ENCODE results near the gene ZHX3.
A peak's percentile ranks its signal among the peaks of the same experiment; 100 is the strongest.

The ZHX3 gene, protein sequence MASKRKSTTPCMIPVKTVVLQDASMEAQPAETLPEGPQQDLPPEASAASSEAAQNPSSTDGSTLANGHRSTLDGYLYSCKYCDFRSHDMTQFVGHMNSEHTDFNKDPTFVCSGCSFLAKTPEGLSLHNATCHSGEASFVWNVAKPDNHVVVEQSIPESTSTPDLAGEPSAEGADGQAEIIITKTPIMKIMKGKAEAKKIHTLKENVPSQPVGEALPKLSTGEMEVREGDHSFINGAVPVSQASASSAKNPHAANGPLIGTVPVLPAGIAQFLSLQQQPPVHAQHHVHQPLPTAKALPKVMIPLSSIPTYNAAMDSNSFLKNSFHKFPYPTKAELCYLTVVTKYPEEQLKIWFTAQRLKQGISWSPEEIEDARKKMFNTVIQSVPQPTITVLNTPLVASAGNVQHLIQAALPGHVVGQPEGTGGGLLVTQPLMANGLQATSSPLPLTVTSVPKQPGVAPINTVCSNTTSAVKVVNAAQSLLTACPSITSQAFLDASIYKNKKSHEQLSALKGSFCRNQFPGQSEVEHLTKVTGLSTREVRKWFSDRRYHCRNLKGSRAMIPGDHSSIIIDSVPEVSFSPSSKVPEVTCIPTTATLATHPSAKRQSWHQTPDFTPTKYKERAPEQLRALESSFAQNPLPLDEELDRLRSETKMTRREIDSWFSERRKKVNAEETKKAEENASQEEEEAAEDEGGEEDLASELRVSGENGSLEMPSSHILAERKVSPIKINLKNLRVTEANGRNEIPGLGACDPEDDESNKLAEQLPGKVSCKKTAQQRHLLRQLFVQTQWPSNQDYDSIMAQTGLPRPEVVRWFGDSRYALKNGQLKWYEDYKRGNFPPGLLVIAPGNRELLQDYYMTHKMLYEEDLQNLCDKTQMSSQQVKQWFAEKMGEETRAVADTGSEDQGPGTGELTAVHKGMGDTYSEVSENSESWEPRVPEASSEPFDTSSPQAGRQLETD

DNA sequence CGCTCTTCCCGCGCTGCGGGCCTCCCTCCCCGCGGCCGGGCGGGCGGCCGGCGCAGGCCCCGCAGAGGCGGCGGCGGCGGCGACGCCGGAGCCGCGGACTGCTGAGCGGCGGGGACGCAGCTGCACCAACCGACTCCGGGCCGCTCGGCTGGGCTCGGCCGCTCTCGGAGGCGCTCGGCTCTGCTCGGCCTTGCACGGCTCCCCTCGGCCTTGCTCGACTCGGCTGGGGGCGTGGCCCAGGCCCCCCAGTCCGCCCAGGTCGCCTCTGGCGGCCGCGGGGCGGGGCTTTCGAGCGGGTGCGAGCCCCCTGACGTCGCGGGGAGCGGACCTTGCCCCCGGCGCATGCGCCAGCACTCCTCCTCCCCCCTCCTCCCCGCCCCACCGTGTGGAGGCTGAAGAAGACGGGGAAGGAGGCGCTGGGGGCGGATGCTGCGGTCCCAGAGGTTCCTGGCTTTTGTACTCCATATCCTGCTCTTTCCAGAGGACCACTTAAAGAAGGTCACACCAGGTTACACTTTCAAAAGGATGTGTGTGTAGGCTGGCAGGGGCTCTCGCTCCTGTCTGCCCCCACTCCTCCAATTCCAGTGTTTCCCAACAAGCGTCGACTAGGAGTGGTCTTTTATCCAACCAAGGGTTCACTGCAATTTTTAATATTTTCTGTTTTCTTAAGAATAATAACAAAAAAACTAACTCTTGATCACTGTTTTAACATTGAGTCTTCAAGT is at the start of gene ZHX3:
ZHX3 (minus strand) TSS at position 186 of the 725 bp plus-strand sequence. CDS start 112,815 bp downstream, outside the sequence.
- Histone ChIP-seq H3K36me3 (ENCODE audit: insufficient read depth, low read length) (0 out of 2 replicates have a peak, but pooled peaks cover 3% of the 10 kb centered on the region), H3K27me3 (ENCODE audit: insufficient read depth, low read length) (no peaks in the 10 kb centered on the region), H3K79me2 (ENCODE audit: control insufficient read depth, insufficient read depth, low read length, unreplicated experiment) (peaks cover 43% of the 10 kb centered on the region), H3K27ac (ENCODE audit: low read depth, low read length) (peak within 1 kb of the TSS; percentile 84), H3K4me1 (ENCODE audit: control insufficient read depth, insufficient read depth, low read length, unreplicated experiment) (peaks cover 37% of the 10 kb centered on the region), H3K4me3 (ENCODE audit: low read depth, low read length) (peak within 1 kb of the TSS; percentile 83), H2AFZ (ENCODE audit: low read length, unreplicated experiment) (peak within 1 kb of the TSS; percentile 74)

DNA sequence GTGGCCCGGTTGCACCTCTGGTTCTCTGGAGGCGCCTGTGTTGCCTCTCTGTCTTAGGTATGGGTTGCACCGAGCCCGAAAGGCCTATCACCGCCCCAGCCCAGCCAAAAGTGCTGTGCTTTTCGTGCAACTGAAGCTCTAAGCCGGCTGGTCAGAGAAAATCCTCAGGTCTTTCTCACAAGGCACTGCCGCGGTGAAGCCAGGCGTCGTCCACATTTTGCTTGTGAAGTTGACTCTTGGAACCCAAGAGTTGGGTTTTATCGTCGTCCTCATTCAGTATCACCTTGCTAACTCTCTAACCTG is 49.8 kb upstream of the ZHX3 start:
- no peak overlapping the region for H3K27ac ChIP-seq (ENCODE audit: low read depth, low read length)
- H3K79me2 ChIP-seq (ENCODE audit: control insufficient read depth, insufficient read depth, low read length, unreplicated experiment): no peaks in the 10 kb centered on the region
- H3K36me3 ChIP-seq (ENCODE audit: insufficient read depth, low read length): no peaks in the 10 kb centered on the region
- peaks cover 34% of the 10 kb centered on the region for H3K27me3 ChIP-seq (ENCODE audit: insufficient read depth, low read length)
- H3K4me1 ChIP-seq (ENCODE audit: control insufficient read depth, insufficient read depth, low read length, unreplicated experiment): no peaks in the 10 kb centered on the region
- H2AFZ ChIP-seq (ENCODE audit: low read length, unreplicated experiment): no peak overlapping the region
- H3K4me3 ChIP-seq (ENCODE audit: low read depth, low read length): no peak overlapping the region

DNA sequence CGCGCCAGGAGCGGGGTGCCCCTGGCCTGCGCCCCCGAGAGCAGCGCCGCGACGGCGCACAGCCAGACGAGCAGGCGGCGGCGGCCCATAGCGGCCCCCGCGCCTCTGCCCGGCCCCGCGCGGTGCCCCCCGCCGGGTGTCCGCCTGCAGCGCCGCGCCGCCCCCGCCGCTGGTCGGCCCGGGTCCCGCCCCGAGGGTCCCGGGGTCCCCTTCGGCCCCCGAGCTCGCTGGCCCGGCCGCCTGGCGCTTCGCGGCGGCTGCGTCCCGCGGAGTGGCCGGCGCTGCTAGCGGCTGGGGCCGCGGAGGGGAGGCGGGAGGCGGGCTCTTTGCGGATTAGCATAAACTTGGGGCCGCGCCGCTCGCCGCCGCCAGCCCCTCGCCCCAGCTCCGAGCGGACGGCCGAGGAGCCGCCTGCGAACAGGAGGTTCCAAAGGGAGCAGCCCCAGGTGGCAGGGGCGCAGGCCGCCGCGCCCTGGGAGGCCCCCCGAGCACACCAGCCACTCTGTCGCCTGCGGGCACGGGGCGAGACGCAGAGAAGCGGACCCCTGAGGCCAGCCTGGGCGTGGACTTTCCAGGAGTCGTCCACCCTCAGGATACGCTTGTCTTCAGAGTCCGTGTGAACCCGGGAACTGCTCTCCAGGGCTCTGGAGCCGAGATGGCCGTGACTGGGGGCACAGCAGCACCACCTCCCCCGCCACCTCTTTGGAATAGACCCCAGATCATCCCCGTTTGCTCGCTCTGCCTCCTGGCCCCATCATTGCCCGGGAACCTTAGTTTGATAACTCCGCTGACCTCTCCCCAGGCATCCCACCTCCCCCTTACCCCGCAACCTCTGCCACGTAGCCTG is 49.2 kb upstream of the ZHX3 start, which contains the start of gene EMILIN3:
EMILIN3 (minus strand) TSS at position 273 of the 847 bp plus-strand sequence; CDS start at position 89, 184 bp downstream.
- peaks cover 33% of the 10 kb centered on the region for H3K27me3 ChIP-seq (ENCODE audit: insufficient read depth, low read length)
- no peaks in the 10 kb centered on the region for H3K4me1 ChIP-seq (ENCODE audit: control insufficient read depth, insufficient read depth, low read length, unreplicated experiment)
- peak within 1 kb of the TSS; percentile 32; the same call in 1 of the 2 replicates for H3K4me3 ChIP-seq (ENCODE audit: low read depth, low read length)
- no peak within 1 kb of the TSS for H2AFZ ChIP-seq (ENCODE audit: low read length, unreplicated experiment)
- H3K36me3 ChIP-seq (ENCODE audit: insufficient read depth, low read length): no peaks in the 10 kb centered on the region
- H3K27ac ChIP-seq (ENCODE audit: low read depth, low read length): no peak within 1 kb of the TSS
- no peaks in the 10 kb centered on the region for H3K79me2 ChIP-seq (ENCODE audit: control insufficient read depth, insufficient read depth, low read length, unreplicated experiment)

DNA sequence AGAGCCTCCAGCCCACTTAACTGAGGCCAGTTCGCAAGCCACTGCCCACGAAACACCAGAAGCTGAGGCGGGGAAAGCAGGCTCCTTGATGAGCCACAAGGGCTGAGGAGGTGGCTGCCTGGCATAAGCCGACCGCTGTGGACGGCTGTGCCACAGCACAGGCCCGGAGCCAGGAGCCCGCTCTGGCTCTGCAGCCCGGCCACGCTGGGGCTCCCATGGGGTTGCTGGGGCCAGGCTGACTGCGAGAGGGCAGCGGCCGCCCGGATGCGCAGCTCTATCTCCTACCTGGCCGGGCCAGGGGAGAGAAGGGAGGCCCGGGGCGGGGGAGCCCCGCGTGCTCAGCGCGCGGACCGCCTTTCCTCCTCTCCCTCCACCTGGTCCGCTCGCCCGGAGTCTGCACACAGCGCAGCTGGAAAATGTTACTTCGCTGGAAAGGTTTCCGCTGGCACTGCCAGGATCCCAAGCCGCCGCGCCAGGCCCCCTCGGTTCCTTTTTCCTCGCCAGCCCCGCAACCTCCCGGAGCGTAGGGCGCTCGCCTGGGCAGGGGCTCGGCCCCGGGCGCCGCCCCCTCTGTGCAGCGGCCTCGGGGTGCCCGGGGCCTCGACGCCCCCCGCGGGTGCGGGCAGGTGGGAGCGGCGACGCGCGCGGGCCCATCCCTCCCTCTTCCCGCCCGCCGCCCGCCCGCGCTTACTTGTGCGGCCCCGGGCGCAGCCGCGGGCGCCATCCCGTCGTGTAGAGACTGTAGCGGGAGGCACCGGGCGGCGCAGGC is 48.4 kb upstream of the ZHX3 start:
- no peaks in the 10 kb centered on the region for H3K36me3 ChIP-seq (ENCODE audit: insufficient read depth, low read length)
- H2AFZ ChIP-seq (ENCODE audit: low read length, unreplicated experiment): no peak overlapping the region
- peak overlapping the region; percentile 32; the same call in 1 of the 2 replicates for H3K4me3 ChIP-seq (ENCODE audit: low read depth, low read length)
- no peaks in the 10 kb centered on the region for H3K79me2 ChIP-seq (ENCODE audit: control insufficient read depth, insufficient read depth, low read length, unreplicated experiment)
- H3K27ac ChIP-seq (ENCODE audit: low read depth, low read length): no peak overlapping the region
- H3K27me3 ChIP-seq (ENCODE audit: insufficient read depth, low read length): peaks cover 33% of the 10 kb centered on the region
- H3K4me1 ChIP-seq (ENCODE audit: control insufficient read depth, insufficient read depth, low read length, unreplicated experiment): no peaks in the 10 kb centered on the region

DNA sequence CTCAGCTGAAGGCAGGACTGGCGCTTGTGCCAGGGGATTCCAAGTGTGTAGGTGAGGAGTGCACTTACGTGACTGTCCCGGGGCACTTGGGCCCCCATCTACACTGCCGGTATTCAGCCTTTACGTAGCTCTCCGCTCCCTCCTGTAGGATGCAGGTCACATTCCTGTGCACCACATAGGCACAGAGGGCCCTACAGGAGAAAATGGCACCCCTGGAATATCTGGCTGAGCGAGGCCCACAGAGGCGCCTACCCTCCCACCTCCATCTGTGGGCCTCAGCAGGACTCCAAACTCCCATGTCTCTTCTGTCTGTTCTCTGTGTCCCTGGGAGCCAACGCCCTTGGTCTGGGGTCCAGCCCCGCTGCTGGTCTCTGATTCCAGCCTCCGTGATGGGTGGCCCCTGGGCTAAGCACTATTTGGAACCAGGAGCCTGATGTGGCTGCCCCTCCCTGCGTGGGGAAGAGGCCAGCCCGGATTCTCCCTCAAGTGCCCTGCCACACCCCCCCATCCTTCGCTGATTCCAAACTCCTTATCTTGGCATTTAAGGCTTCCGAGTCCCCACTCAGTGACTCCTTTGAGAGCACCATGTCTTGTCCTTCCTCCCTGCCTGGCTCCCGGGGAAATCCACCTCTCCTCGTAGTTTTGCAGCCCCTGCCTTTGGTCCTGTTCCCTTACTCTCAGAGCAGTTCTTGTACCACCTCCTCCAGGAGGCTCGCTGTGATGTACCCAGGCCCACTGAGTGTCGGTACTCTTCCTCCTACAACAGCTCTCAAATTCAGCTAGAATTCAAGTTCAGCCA is 47.6 kb upstream of the ZHX3 start:
- no peak overlapping the region for H2AFZ ChIP-seq (ENCODE audit: low read length, unreplicated experiment)

DNA sequence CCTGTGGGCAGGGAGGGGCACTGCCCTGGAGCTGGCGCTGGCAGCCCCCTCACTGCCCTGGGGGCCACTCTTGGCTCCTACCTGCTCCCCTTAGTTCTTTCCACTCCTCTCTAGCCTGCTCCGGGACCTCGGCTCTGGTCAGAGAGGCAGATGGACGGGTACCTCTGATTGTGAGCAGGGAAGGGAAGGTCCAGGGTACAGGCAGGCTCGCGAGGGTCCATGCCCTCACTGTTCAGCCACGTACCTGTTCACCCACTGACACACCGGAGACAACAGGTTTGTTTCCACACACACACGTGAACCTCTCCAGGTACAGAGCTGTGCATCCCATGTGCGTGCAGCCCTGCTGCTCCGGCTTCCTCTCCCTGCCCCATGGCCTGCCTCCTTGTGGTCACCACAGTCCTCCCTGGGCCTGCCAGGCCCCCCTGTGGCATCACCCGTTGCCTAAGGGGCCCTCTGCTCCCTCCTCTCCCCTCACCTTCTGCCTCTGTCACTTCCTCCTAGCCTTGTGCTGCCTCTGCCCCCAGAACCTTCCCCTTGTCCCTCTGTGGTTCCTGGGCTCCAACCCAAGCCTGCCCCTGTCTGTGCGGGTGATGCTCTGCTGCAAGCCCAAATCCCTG is 46.8 kb upstream of the ZHX3 start:
- Histone ChIP-seq H3K27ac (ENCODE audit: low read depth, low read length) (no peak overlapping the region), H3K4me1 (ENCODE audit: control insufficient read depth, insufficient read depth, low read length, unreplicated experiment) (no peaks in the 10 kb centered on the region), H3K27me3 (ENCODE audit: insufficient read depth, low read length) (peaks cover 33% of the 10 kb centered on the region), H3K36me3 (ENCODE audit: insufficient read depth, low read length) (no peaks in the 10 kb centered on the region), H3K79me2 (ENCODE audit: control insufficient read depth, insufficient read depth, low read length, unreplicated experiment) (no peaks in the 10 kb centered on the region), H3K4me3 (ENCODE audit: low read depth, low read length) (no peak overlapping the region), H2AFZ (ENCODE audit: low read length, unreplicated experiment) (no peak overlapping the region)

More for the DNA sequence above, 47.6 kb upstream of the ZHX3 start:
- Histone ChIP-seq H3K27me3 (ENCODE audit: insufficient read depth, low read length) (peaks cover 33% of the 10 kb centered on the region), H3K4me1 (ENCODE audit: control insufficient read depth, insufficient read depth, low read length, unreplicated experiment) (no peaks in the 10 kb centered on the region), H3K79me2 (ENCODE audit: control insufficient read depth, insufficient read depth, low read length, unreplicated experiment) (no peaks in the 10 kb centered on the region), H3K36me3 (ENCODE audit: insufficient read depth, low read length) (no peaks in the 10 kb centered on the region), H3K27ac (ENCODE audit: low read depth, low read length) (no peak overlapping the region), H3K4me3 (ENCODE audit: low read depth, low read length) (no peak overlapping the region)

DNA sequence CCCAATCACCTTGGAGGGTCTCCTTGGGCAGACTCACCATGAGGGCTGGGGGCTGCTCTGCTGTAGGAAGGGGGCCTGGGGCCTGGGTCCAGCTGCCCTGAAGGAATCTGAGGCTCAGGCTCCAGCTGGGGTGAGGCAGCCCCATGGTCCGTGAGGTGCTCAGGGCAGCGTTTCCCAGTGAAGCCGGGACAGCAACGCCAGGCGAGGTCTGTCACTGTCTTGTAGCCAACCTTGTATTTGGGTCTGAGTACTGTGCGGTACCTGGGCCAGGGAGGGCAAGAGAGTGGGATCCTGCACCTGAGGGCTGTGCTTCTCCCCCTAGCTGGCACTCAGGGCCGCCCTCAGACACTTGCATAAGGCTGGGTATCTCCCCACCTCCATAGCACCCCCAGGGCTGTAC is 46.1 kb upstream of the ZHX3 start:
- H3K27me3 ChIP-seq (ENCODE audit: insufficient read depth, low read length): peaks cover 29% of the 10 kb centered on the region
- H3K36me3 ChIP-seq (ENCODE audit: insufficient read depth, low read length): no peaks in the 10 kb centered on the region
- no peak overlapping the region for H2AFZ ChIP-seq (ENCODE audit: low read length, unreplicated experiment)
- H3K4me3 ChIP-seq (ENCODE audit: low read depth, low read length): no peak overlapping the region
- no peaks in the 10 kb centered on the region for H3K4me1 ChIP-seq (ENCODE audit: control insufficient read depth, insufficient read depth, low read length, unreplicated experiment)
- no peak overlapping the region for H3K27ac ChIP-seq (ENCODE audit: low read depth, low read length)
- H3K79me2 ChIP-seq (ENCODE audit: control insufficient read depth, insufficient read depth, low read length, unreplicated experiment): no peaks in the 10 kb centered on the region

DNA sequence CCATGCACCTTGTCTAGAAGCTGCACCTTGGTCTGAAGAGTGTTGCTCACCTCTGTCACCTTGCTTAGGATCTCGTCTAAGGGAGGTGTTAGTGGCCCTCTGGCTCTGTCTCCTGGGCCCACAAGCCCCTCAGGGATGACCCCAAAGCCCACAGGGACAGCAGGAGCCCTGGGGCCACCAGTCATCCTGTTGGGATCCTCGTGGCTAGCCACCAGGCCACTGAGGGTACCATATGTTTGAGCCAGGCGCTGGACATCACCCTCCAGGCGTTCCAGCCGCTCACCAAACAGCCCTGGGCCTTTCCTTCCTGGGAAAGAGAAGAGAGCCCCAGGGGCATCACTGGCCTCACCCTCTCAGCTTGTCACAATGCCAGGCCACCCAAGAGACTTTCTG is 45.2 kb upstream of the ZHX3 start:
- no peak overlapping the region for H3K27ac ChIP-seq (ENCODE audit: low read depth, low read length)
- no peak overlapping the region for H2AFZ ChIP-seq (ENCODE audit: low read length, unreplicated experiment)
- H3K27me3 ChIP-seq (ENCODE audit: insufficient read depth, low read length): peaks cover 25% of the 10 kb centered on the region
- no peaks in the 10 kb centered on the region for H3K79me2 ChIP-seq (ENCODE audit: control insufficient read depth, insufficient read depth, low read length, unreplicated experiment)
- H3K36me3 ChIP-seq (ENCODE audit: insufficient read depth, low read length): no peaks in the 10 kb centered on the region
- no peak overlapping the region for H3K4me3 ChIP-seq (ENCODE audit: low read depth, low read length)
- H3K4me1 ChIP-seq (ENCODE audit: control insufficient read depth, insufficient read depth, low read length, unreplicated experiment): no peaks in the 10 kb centered on the region
